Right atrium auricular region (tissue), 2 donors: Measurements from ENCODE around the gene CDC42BPA. TPM values are rescaled to one million over a fixed set of nuclear protein-coding genes. Genes with fewer than 3 reads are reported as not detected.
"Not testable (repeated sequence)": the region's sequence is repeated elsewhere in the genome, so short reads cannot be mapped to it uniquely, and the experiment has no call there.

Source experiments
- DNase-seq: peaks from one replicate; pipeline ENCODE4 v3.0.0-alpha.2; 2019; ENCODE audit warnings: low spot score
- H3K27ac ChIP-seq, 2 donors: fragments of 200-600 bp; sonication (generic); 1 replicate in 1 of 2; 2 replicates in 1 of 2; pipeline ENCODE4 v1.5.1; 2016 to 2019
- H3K27me3 ChIP-seq, 2 donors: fragments of 200-600 bp; sonication (generic); one replicate each; pipeline versions ENCODE4 v1.5.1 to v1.6.0; 2017 to 2019
- H3K36me3 ChIP-seq: fragments of 200-600 bp; sonication (generic); one replicate; pipeline ENCODE4 v1.5.1; 2016
- H3K4me1 ChIP-seq, 2 donors: fragments of 200-600 bp; sonication (generic); one replicate each; pipeline versions ENCODE4 v1.5.1 to v1.6.0; 2017 to 2019
- H3K4me3 ChIP-seq, 2 donors: fragments of 200-600 bp; sonication (generic); 1 replicate in 1 of 2; 2 replicates in 1 of 2; pipeline ENCODE4 v1.5.1; 2017 to 2019; ENCODE audit warnings: mild to moderate bottlenecking in 1 of 2, moderate library complexity in 1 of 2
- H3K9me3 ChIP-seq, 2 donors: fragments of 200-600 bp; sonication (generic); one replicate each; pipeline ENCODE4 v1.5.1; 2019
- CTCF ChIP-seq, 2 donors: fragments of 200-600 bp; sonication (generic); IDR thresholded peaks; one replicate each; pipeline ENCODE4 v1.5.1; 2019; ENCODE audit warnings: antibody characterized with exemption in 2 of 2
- total RNA-seq, 2 donors: library from RNA; depleted of rRNA; stranded (reverse); fragments of >200 nt; gene quantifications; one replicate each; pipeline ENCODE4 v1.1.0, GENCODE V29; 2016

CDC42BPA gene
- total RNA-seq, 2 donors from 2014 or later = 26.0 to 32.0 TPM

GRCh38 chr1:227009937-227010336 is 308.4 kb downstream of the CDC42BPA start:
- no peak for DNase-seq
- Histone ChIP-seq H3K27me3 (no peaks in the 10 kb centered on the region), H3K36me3 (peaks cover 5% of the 10 kb centered on the region), H3K4me3 (no peak overlapping the region), H3K9me3 (no peaks in the 10 kb centered on the region), H3K27ac (no peak overlapping the region), H3K4me1 (no peaks in the 10 kb centered on the region)
- no peak for TF ChIP-seq CTCF (IDR thresholded peaks at IDR 0.05)

GRCh38 chr1:227006226-227006796 is 312.0 kb downstream of the CDC42BPA start:
- DNase-seq = no peak
- H3K4me3 ChIP-seq = no peak overlapping the region
- H3K4me1 ChIP-seq = no peaks in the 10 kb centered on the region
- H3K36me3 ChIP-seq = peaks cover 26% of the 10 kb centered on the region
- H3K9me3 ChIP-seq = no peaks in the 10 kb centered on the region
- H3K27ac ChIP-seq = no peak overlapping the region
- no peaks in the 10 kb centered on the region for H3K27me3 ChIP-seq
- TF ChIP-seq CTCF (IDR thresholded peaks at IDR 0.05) = no peak

GRCh38 chr1:227004796-227005195 is 313.5 kb downstream of the CDC42BPA start:
- no peaks in the 10 kb centered on the region for H3K27me3 ChIP-seq
- no peaks in the 10 kb centered on the region for H3K4me1 ChIP-seq
- TF ChIP-seq CTCF (IDR thresholded peaks at IDR 0.05) = no peak
- H3K27ac ChIP-seq = no peak overlapping the region
- H3K4me3 ChIP-seq = no peak overlapping the region
- no peaks in the 10 kb centered on the region for H3K9me3 ChIP-seq
- DNase-seq = no peak
- peaks cover 21% of the 10 kb centered on the region for H3K36me3 ChIP-seq

GRCh38 chr1:227003165-227003564 is 315.1 kb downstream of the CDC42BPA start:
- DNase-seq = no peak
- Histone ChIP-seq H3K36me3 (peaks cover 21% of the 10 kb centered on the region), H3K27me3 (no peaks in the 10 kb centered on the region), H3K27ac (no peak overlapping the region), H3K4me1 (no peaks in the 10 kb centered on the region), H3K9me3 (no peaks in the 10 kb centered on the region), H3K4me3 (no peak overlapping the region)
- TF ChIP-seq CTCF (IDR thresholded peaks at IDR 0.05) = no peak

GRCh38 chr1:227002531-227003049 is 315.7 kb downstream of the CDC42BPA start:
- H3K27ac ChIP-seq = no peak overlapping the region
- no peaks in the 10 kb centered on the region for H3K27me3 ChIP-seq
- no peak for TF ChIP-seq CTCF (IDR thresholded peaks at IDR 0.05)
- no peaks in the 10 kb centered on the region for H3K4me1 ChIP-seq
- peaks cover 21% of the 10 kb centered on the region for H3K36me3 ChIP-seq
- H3K9me3 ChIP-seq = no peaks in the 10 kb centered on the region
- no peak for DNase-seq
- no peak overlapping the region for H3K4me3 ChIP-seq

- H3K36me3 ChIP-seq = peaks cover 17% of the 10 kb centered on the region
- not testable (repeated sequence) for DNase-seq, H3K4me1 ChIP-seq, H3K9me3 ChIP-seq, H3K27me3 ChIP-seq, H3K27ac ChIP-seq, H3K4me3 ChIP-seq
These were observed 318.7 kb downstream of the CDC42BPA start for GRCh38 chr1:226999579-226999978.
